ENCODE measurements around the gene SELENOS.

Gene SELENOS

DNA sequence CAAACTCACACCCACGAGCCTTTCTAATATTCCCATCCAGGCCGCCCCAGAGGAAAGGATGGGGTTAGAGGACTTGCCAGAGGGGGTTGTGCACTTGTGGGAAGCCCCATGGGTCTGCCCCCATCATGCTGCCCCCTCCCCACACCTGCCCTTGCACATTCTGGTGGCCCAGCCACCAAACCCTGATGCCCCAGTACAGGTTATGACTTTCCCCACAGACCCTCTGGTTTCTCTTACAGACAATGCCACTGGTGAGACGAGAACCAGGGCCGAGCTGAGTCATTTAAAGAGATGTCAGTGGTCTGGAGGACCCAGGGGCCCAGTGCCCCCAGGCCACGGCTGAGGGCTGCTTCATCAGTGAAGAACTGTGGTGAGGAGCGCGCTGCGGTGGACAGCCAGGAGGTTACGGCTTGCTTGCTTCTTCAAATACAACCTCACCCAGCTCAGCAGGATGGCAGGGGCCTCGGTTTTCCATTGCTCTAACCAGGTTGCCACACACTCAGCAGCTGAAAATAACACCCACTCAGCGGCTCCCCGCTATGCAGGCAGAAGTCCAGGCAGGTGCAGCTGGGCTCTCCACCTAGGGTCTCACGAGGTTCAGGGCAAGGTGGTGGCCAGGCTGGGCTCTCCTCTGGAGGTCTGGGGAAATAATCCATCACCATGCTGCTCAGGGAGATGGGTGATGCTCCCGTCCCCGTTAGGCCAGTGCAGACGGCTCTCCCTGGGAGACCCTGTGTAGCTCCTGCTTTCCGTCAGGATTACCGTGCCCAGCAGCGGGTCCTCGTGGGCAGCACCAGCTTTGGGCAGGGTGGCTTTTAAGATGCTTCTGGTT, 31.5 kb upstream of the SELENOS start:
- TF ChIP-seq, protein P1, sequence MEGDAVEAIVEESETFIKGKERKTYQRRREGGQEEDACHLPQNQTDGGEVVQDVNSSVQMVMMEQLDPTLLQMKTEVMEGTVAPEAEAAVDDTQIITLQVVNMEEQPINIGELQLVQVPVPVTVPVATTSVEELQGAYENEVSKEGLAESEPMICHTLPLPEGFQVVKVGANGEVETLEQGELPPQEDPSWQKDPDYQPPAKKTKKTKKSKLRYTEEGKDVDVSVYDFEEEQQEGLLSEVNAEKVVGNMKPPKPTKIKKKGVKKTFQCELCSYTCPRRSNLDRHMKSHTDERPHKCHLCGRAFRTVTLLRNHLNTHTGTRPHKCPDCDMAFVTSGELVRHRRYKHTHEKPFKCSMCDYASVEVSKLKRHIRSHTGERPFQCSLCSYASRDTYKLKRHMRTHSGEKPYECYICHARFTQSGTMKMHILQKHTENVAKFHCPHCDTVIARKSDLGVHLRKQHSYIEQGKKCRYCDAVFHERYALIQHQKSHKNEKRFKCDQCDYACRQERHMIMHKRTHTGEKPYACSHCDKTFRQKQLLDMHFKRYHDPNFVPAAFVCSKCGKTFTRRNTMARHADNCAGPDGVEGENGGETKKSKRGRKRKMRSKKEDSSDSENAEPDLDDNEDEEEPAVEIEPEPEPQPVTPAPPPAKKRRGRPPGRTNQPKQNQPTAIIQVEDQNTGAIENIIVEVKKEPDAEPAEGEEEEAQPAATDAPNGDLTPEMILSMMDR (IDR thresholded peaks at IDR 0.05; ENCODE audit: extremely low read depth, missing control alignments) = no peak
- no peak for DNase-seq (ENCODE audit: low spot score)

DNA sequence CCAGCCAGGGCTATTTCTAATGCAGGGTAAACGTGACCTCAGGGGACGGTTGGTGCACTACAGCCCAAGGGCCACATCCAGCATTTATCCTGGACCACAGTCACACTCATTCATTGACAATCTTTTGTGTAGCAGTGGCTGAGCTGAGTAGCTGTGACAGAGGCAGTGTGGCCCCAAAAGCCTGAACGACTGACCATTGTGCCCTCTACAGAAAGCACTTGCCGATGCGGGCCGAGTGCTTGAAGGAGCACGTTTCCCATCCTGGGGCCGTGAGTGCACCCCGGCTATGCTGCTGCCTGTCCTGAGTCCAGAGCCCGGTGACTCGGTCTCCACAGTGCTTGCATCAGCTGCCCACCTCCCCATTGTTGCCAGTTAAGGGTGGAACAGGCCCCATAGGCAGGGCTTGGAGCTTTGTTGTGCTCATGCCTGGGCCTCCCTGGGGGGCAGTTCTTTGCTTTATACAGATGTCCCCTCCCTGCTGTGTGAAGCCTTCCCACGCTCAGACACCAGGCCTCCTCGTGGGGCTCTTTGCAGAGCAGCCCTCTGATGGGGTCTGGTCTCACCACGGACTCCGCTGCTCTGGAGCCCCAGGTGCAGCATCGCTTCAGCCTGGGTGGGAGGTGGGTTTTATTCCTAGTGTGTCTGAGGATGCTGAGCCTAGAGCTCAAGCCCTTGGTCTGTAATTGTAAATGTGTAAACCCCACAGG, 30.8 kb upstream of the SELENOS start:
- TF ChIP-seq, protein P1 (IDR thresholded peaks at IDR 0.05; ENCODE audit: extremely low read depth, missing control alignments) = no peak
- DNase-seq (ENCODE audit: low spot score) = no peak

- DNase-seq (ENCODE audit: low spot score) = no peak
- TF ChIP-seq, protein P1 (IDR thresholded peaks at IDR 0.05; ENCODE audit: extremely low read depth, missing control alignments) = no peak
Measured at GRCh38 chr15:101307048-101307896, 30.0 kb upstream of the SELENOS start.

DNA sequence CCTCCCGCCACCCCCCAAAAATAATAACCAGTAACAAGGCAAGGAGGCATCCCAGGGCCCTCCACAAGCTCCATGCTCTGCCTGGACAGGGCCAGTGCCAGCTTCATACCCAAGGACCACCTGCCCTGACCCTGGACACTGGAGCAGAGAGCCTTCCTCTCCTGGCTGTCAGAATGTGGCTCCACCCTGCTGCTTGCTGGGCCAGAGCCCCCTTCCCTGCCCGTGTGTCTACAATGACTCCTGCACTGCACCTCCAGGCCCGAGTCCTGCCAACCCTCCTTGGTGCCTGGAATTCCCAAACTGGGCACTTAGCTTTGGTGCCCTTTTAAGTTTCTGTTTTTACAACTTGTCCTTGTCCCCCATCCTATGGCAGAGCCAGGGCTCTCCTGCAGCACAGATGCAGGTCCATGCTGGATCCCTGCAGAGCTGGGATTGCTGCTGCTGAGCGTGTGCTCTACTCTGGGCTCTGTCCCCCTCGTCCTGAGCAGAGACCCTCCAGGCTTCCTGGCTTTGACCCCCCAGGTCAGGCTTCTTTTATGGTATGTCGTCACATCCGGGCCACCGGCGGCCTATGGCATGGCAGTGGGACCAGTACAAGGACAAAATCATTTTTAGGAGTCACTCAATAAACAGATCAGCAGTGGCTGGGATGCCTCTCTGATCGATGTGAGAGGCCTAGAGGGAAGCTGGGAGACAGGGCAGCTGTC, 29.2 kb upstream of the SELENOS start:
- no peak for DNase-seq (ENCODE audit: low spot score)
- TF ChIP-seq, protein P1 (IDR thresholded peaks at IDR 0.05; ENCODE audit: extremely low read depth, missing control alignments) = no peak

DNA sequence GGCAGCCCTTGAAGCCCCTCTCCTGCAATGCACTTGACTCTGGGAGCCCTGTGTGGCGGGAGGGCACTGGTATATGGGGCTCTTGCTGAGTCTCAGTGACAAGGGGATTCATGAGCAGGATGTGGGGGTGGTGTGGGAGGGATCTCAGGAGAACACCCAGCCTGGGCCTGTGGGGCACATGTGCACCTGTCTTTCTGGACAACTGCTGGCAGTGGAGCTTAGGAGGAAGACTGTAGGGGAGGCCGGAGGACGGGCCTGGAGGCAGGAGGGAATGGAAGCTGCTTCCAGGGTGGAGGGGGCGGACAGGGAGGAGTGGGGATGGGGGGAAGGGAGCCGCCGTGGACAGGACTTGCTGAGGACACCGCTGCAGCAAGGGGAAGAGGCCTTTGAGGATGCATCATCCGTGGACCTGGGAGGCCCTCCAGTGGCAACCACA, 28.6 kb upstream of the SELENOS start:
- DNase-seq (ENCODE audit: low spot score) = no peak
- TF ChIP-seq, protein P1 (IDR thresholded peaks at IDR 0.05; ENCODE audit: extremely low read depth, missing control alignments) = no peak

DNA sequence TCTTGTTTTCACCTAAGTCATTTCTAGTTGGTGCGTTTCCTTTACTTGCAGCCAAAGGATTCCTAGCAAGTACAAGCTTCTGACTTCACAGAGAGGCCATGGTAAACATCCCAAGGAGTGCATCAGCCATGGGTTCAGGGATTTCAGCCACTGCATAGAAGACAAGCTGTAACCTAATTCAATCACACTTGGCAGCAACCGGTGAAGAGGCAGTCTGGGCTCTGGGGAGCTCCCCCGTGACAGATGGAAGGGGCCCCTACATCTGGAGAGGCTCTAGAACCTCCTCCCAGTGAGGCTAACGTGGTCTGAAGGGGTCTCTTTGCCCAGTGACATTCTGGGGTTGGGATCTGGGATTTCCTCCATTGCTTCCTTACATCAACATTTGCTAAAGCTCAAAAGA, 26.1 kb upstream of the SELENOS start:
- TF ChIP-seq, protein P1 (IDR thresholded peaks at IDR 0.05; ENCODE audit: extremely low read depth, missing control alignments) = no peak
- DNase-seq (ENCODE audit: low spot score) = no peak

Measured in GM20000 (cell line).